ENCODE data around the gene CAB39.

GRCh38 chr2:230737300-230737699 lies 24.7 kb downstream of the CAB39 start:
- no peak for TF ChIP-seq CTCF (IDR thresholded peaks at IDR 0.05)
- no peak for TF ChIP-seq POLR2AphosphoS5 (IDR thresholded peaks at IDR 0.05)
- TF ChIP-seq EP300 (IDR thresholded peaks at IDR 0.05): no peak
